Osteocyte (in vitro differentiated cells): Measurements from ENCODE around the gene PRRC2B. TPM values are rescaled to one million over a fixed set of nuclear protein-coding genes. Genes with fewer than 3 reads are reported as not detected.
A peak's percentile ranks its signal among the peaks of the same experiment; 100 is the strongest.

ENCODE experiments used
- DNase-seq: peaks from one replicate; pipeline ENCODE4 v3.0.0; 2021; ENCODE audit warnings: mixed read lengths; ENCODE audit not compliant: unreplicated experiment; ENCODE audit errors: extremely low spot score
- H3K27ac Mint-ChIP-seq: one replicate; pipeline ENCODE4 v1.8.0; 2021; ENCODE audit warnings: mild to moderate bottlenecking, mixed read lengths; ENCODE audit not compliant: unreplicated experiment
- H3K27me3 Mint-ChIP-seq: one replicate; pipeline ENCODE4 v1.8.0; 2021; ENCODE audit warnings: mixed read lengths; ENCODE audit not compliant: unreplicated experiment
- H3K36me3 Mint-ChIP-seq: one replicate; pipeline ENCODE4 v1.8.0; 2021; ENCODE audit warnings: mixed read lengths; ENCODE audit not compliant: unreplicated experiment
- H3K4me1 Mint-ChIP-seq: one replicate; pipeline ENCODE4 v1.8.0; 2021; ENCODE audit warnings: mixed read lengths; ENCODE audit not compliant: unreplicated experiment
- H3K4me3 Mint-ChIP-seq: one replicate; pipeline ENCODE4 v1.8.0; 2021; ENCODE audit warnings: mild to moderate bottlenecking, moderate library complexity, mixed read lengths; ENCODE audit not compliant: unreplicated experiment
- H3K9me3 Mint-ChIP-seq: one replicate; pipeline ENCODE4 v1.8.0; 2021; ENCODE audit warnings: mixed read lengths; ENCODE audit not compliant: unreplicated experiment
- CTCF ChIP-seq: fragments of 200-600 bp; sonication (generic); IDR thresholded peaks from 2 replicates; pipeline ENCODE4 v1.5.0; 2021; ENCODE audit warnings: antibody characterized with exemption, mild to moderate bottlenecking, moderate library complexity
- total RNA-seq: library from RNA; stranded (reverse); gene quantifications from 2 replicates; pipeline ENCODE4 v1.2.1, GENCODE V29; 2021

The PRRC2B gene
- total RNA-seq, 1 donor from 2014 or later, result 290 TPM

- TF ChIP-seq CTCF, result no peak
- Mint-ChIP-seq H3K9me3 (no peaks in the 10 kb centered on the region), H3K4me3 (no peak overlapping the region), H3K27ac (no peak overlapping the region), H3K36me3 (no peaks in the 10 kb centered on the region), H3K4me1 (peaks cover 12% of the 10 kb centered on the region), H3K27me3 (no peaks in the 10 kb centered on the region)
- no peak for DNase-seq
Measured at GRCh38 chr9:131379056-131379455, 14.8 kb upstream of the PRRC2B start.

GRCh38 chr9:131382850-131383729, 10.8 kb upstream of the PRRC2B start:
- DNase-seq, result no peak
- Mint-ChIP-seq H3K4me3 (no peak overlapping the region), H3K9me3 (no peaks in the 10 kb centered on the region), H3K27ac (peak overlapping the region; percentile 39), H3K36me3 (no peaks in the 10 kb centered on the region), H3K27me3 (no peaks in the 10 kb centered on the region), H3K4me1 (peaks cover 12% of the 10 kb centered on the region)
- TF ChIP-seq CTCF, result no peak

DNA sequence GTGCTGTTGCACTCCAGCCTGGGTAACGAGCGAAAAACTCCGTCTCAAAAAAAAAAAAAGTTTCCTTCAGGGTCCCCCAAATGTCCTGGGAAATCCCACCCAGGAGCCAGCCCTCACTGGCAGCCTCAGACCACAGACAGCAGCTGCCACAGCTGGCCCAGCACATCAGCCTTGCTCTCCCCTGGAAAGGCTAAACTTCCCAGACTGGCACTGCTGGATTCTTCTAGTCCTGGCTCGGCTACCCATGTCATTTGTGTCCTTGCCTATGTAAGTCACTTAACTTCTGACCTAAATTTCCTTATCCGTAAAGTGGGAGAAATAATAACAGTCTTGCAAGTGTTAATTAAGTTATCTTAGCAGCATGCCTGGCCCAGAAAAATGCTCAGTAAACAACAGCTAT, 8.6 kb upstream of the PRRC2B start:
- DNase-seq, result no peak

GRCh38 chr9:131386281-131386680, 7.6 kb upstream of the PRRC2B start:
- Mint-ChIP-seq H3K36me3 (no peaks in the 10 kb centered on the region), H3K9me3 (no peaks in the 10 kb centered on the region), H3K4me3 (no peak overlapping the region), H3K27ac (no peak overlapping the region), H3K4me1 (peaks cover 12% of the 10 kb centered on the region), H3K27me3 (no peaks in the 10 kb centered on the region)
- TF ChIP-seq CTCF, result no peak
- DNase-seq, result no peak

More for the DNA sequence above, 8.6 kb upstream of the PRRC2B start:
- no peaks in the 10 kb centered on the region for H3K36me3 Mint-ChIP-seq
- H3K27ac Mint-ChIP-seq, result no peak overlapping the region
- no peak overlapping the region for H3K4me3 Mint-ChIP-seq
- peaks cover 12% of the 10 kb centered on the region for H3K4me1 Mint-ChIP-seq
- TF ChIP-seq CTCF, result no peak
- no peaks in the 10 kb centered on the region for H3K27me3 Mint-ChIP-seq
- H3K9me3 Mint-ChIP-seq, result no peaks in the 10 kb centered on the region

GRCh38 chr9:131387394-131387793, 6.5 kb upstream of the PRRC2B start:
- Mint-ChIP-seq H3K9me3 (no peaks in the 10 kb centered on the region), H3K4me1 (peaks cover 10% of the 10 kb centered on the region)
- DNase-seq, result no peak

More at GRCh38 chr9:131387394-131387793, 6.5 kb upstream of the PRRC2B start:
- no peaks in the 10 kb centered on the region for H3K36me3 Mint-ChIP-seq
- TF ChIP-seq CTCF, result no peak
- no peak overlapping the region for H3K27ac Mint-ChIP-seq
- no peak overlapping the region for H3K4me3 Mint-ChIP-seq
- no peaks in the 10 kb centered on the region for H3K27me3 Mint-ChIP-seq
